H1 (cell line): ENCODE measurements around the gene MOK. TPM values are rescaled to one million over a fixed set of nuclear protein-coding genes. Genes with fewer than 3 reads are reported as not detected.

Experiments
- GTF2F1 ChIP-seq: IDR thresholded peaks from 2 replicates; pipeline ENCODE4 v1.6.1; 2012; ENCODE audit warnings: low read depth, low read length, improper control_type of control experiment, borderline replicate concordance
- polyA plus RNA-seq, 7 experiments: library from polyadenylated mRNA; depleted of rRNA in 3 of 7; stranded (reverse) in 5 of 7; unstranded in 2 of 7; fragments of >200 nt in 5 of 7; fragments of 200-250 nt in 2 of 7; gene quantifications; 1 replicate in 5 of 7; 2 replicates in 1 of 7; 4 replicates in 1 of 7; pipeline versions ENCODE4 v1.2.1 to v1.2.3, GENCODE V29; 2011 to 2013; ENCODE audit warnings: missing spikeins in 2 of 7, mixed read lengths in 2 of 7
- total RNA-seq: library from RNA; stranded (reverse); fragmentation: NEBNext Ultra II Directional; extraction: Animal tissue kit (Norgen Biotek cat#: 25700); gene quantifications from 2 replicates; pipeline ENCODE4 v1.2.1, GENCODE V29; 2021

MOK gene
- total and polyA plus RNA-seq, 2 of the 8 experiments (the other 6 are each of a cell fraction or from before 2014, with no cell fraction given): 2.1 to 2.5 TPM

GRCh38 chr14:102201776-102202175 is 103.2 kb downstream of the MOK start (continued):
- no peak for TF ChIP-seq GTF2F1
